K562 (cell line): ENCODE measurements around the gene LCN15. TPM values are rescaled to one million over a fixed set of nuclear protein-coding genes. Genes with fewer than 3 reads are reported as not detected.

Source experiments
- BMI1 ChIP-seq: fragments of 150-350 bp; IDR thresholded peaks from 2 replicates; pipeline ENCODE4 v1.6.1; 2014; ENCODE audit warnings: low read length
- DLX4 ChIP-seq: fragments of 250-450 bp; sonication (Bioruptor Pico); IDR thresholded peaks from 2 replicates; pipeline ENCODE4 v1.6.1; 2021; ENCODE audit warnings: mild to moderate bottlenecking
- E2F6 ChIP-seq, 2 experiments: IDR thresholded peaks; 2 replicates each; pipeline ENCODE4 v1.6.1; 2011; ENCODE audit warnings: borderline replicate concordance in 1 of 2, control low read depth in 1 of 2, low read depth in 1 of 2, low read length in 1 of 2, mild to moderate bottlenecking in 1 of 2, mixed read lengths in 1 of 2, moderate library complexity in 1 of 2; ENCODE audit not compliant: insufficient read depth in 1 of 2, insufficient read length in 1 of 2, poor library complexity in 1 of 2, severe bottlenecking in 1 of 2; ENCODE audit errors: extremely low read depth in 1 of 2
- E2F8 ChIP-seq: fragments of 450-650 bp; IDR thresholded peaks from 2 replicates; pipeline ENCODE4 v1.7.1; 2018; ENCODE audit warnings: mild to moderate bottlenecking, low read depth; ENCODE audit not compliant: partially characterized antibody
- MAFF ChIP-seq: IDR thresholded peaks from 2 replicates; pipeline ENCODE4 v1.6.1; 2012; ENCODE audit warnings: low read length, improper control_type of control experiment
- MNT ChIP-seq, 2 experiments: fragments of 450-650 bp; conservative IDR thresholded peaks; 2 replicates each; pipeline ENCODE4 v1.6.1; 2017; ENCODE audit warnings: mild to moderate bottlenecking in 2 of 2, moderate library complexity in 2 of 2
- NKRF ChIP-seq: fragments of 450-650 bp; IDR thresholded peaks from 2 replicates; pipeline ENCODE4 v1.6.1; 2016; ENCODE audit warnings: borderline replicate concordance
- PRPF4 ChIP-seq: fragments of 200-400 bp; formaldehyde crosslinking; IDR thresholded peaks from one replicate; pipeline ENCODE4 v1.6.1; 2017; ENCODE audit warnings: low read length, low read depth, mild to moderate bottlenecking; ENCODE audit not compliant: insufficient read depth, poor library complexity, severe bottlenecking
- PURB ChIP-seq: sonication (generic); formaldehyde crosslinking; IDR thresholded peaks from 2 replicates; pipeline ENCODE4 v1.9.0; 2021; ENCODE audit warnings: low read depth, mild to moderate bottlenecking, missing genetic modification reagents
- RBM39 ChIP-seq: fragments of 200-400 bp; formaldehyde crosslinking; optimal IDR thresholded peaks from 2 replicates; pipeline ENCODE3; 2018; ENCODE audit warnings: low read depth, low read length
- TOE1 ChIP-seq, 2 experiments: fragments of 450-650 bp in 1 of 2; sonication (generic) in 1 of 2; formaldehyde crosslinking in 1 of 2; IDR thresholded peaks; 2 replicates each; pipeline versions ENCODE4 v1.7.1 to v1.8.0; 2016 to 2022; ENCODE audit warnings: borderline replicate concordance in 2 of 2, mild to moderate bottlenecking in 2 of 2, antibody characterized with exemption in 1 of 2, inconsistent platforms in 1 of 2, low read depth in 1 of 2, missing genetic modification reagents in 1 of 2, moderate library complexity in 1 of 2
- TSC22D4 ChIP-seq: fragments of 450-650 bp; IDR thresholded peaks from 2 replicates; pipeline ENCODE4 v1.6.1; 2016; ENCODE audit warnings: missing genetic modification characterization, missing biosample characterization, control low read depth
- ZNF280A ChIP-seq: fragments of 450-650 bp; IDR thresholded peaks from 2 replicates; pipeline ENCODE4 v1.6.1; 2018; ENCODE audit warnings: mild to moderate bottlenecking, low read depth; ENCODE audit not compliant: partially characterized antibody
- ZNF408 ChIP-seq: fragments of 250-450 bp; sonication (Bioruptor Pico); IDR thresholded peaks from 2 replicates; pipeline ENCODE4 v1.4.0; 2020; ENCODE audit warnings: low read depth, mild to moderate bottlenecking, moderate library complexity
- ZSCAN29 ChIP-seq: fragments of 450-650 bp; IDR thresholded peaks from 2 replicates; pipeline ENCODE4 v1.6.1; 2017
- polyA plus RNA-seq, 8 experiments: library from polyadenylated mRNA; depleted of rRNA in 4 of 8; stranded (reverse) in 5 of 8; unstranded in 3 of 8; fragments of >200 nt; fragmentation: Nextera tagmentation in 2 of 8; fragmentation: Illumina TruSeq in 1 of 8; extraction: Ambion mirVana in 2 of 8; extraction: Trizol in 1 of 8; gene quantifications; 2 replicates each; pipeline versions ENCODE4 v1.2.1 to v1.2.3, GENCODE V29; 2011 to 2014; ENCODE audit warnings: inconsistent platforms in 1 of 8, missing spikeins in 1 of 8
- total RNA-seq, 7 experiments: library from RNA; depleted of rRNA in 6 of 7; stranded (reverse); fragments of >200 nt in 6 of 7; fragmentation: Illumina TruSeq in 2 of 7; extraction: Trizol in 2 of 7; gene quantifications; 2 replicates each; pipeline versions ENCODE4 v1.2.1 to v1.2.3, GENCODE V29; 2011 to 2021; ENCODE audit warnings: low replicate concordance in 1 of 7

The LCN15 gene
- total and polyA plus RNA-seq, 9 of the 15 experiments (the other 6 are each of a cell fraction or from before 2014, with no cell fraction given), result 0.66 TPM; not detected in 8

GRCh38 chr9:136711751-136712689 is 52.3 kb downstream of the LCN15 start, which contains the start of gene DIPK1B (continued):
- TF ChIP-seq E2F8 (no peak), TSC22D4 (no peak), PRPF4 (no peak), RBM39 (no peak), BMI1 (no peak), MNT (conservative IDR thresholded peaks at IDR 0.05) (peak in 1 of 2 experiments; percentile 35; a peak in 1 of 4 replicates), ZSCAN29 (no peak), TOE1 (IDR thresholded peaks at IDR 0.05; ENCODE audit: borderline replicate concordance) (no peak), TOE1 (CRISPR knock-in tag; IDR thresholded peaks at IDR 0.05; ENCODE audit: borderline replicate concordance, low read depth) (no peak), ZNF408 (CRISPR knock-in tag) (no peak), NKRF (no peak), ZNF280A (no peak), DLX4 (CRISPR knock-in tag) (no peak), MAFF (no peak), E2F6 (IDR thresholded peaks at IDR 0.05; ENCODE audit: borderline replicate concordance in 1 of 2, extremely low read depth in 1 of 2, insufficient read depth in 1 of 2, insufficient read length in 1 of 2, low read depth in 1 of 2, low read length in 1 of 2, poor library complexity in 1 of 2, severe bottlenecking in 1 of 2) (peak; percentile 17 to 34), PURB (CRISPR knock-in tag) (no peak)
